ENCODE results near the gene ATP5F1D.

GRCh38 chr19:1238369-1239303 is 2.9 kb upstream of the ATP5F1D start:
- TF ChIP-seq POLR2A (IDR thresholded peaks at IDR 0.05; ENCODE audit: low read depth, low read length) (no peak), POLR2AphosphoS5 (IDR thresholded peaks at IDR 0.05; ENCODE audit: low read depth, low read length) (no peak), TAF1 (IDR thresholded peaks at IDR 0.05; ENCODE audit: low read depth, low read length) (no peak), SPI1 (IDR thresholded peaks at IDR 0.05; ENCODE audit: low read depth, low read length) (no peak), POU2F2 (IDR thresholded peaks at IDR 0.05; ENCODE audit: low read depth, low read length) (no peak)
